Activated CD4-positive, alpha-beta T cell treated with anti-CD3 and anti-CD28 coated beads, Interleukin-2, amount 10 ng/mL, durations not matched to agents 7 days and 5 days (primary cell): Measurements from ENCODE around the gene ASPSCR1. TPM values are rescaled to one million over a fixed set of nuclear protein-coding genes. Genes with fewer than 3 reads are reported as not detected.

ENCODE experiments used
- CTCF ChIA-PET: fragments of 350-600 bp; sonication (Branson Sonifier 250); formaldehyde crosslinking; loops from one replicate; lab custom pipeline; 2021; ENCODE audit warnings: antibody characterized with exemption; lab: Charles Lee
- POLR2A ChIA-PET: fragments of 350-600 bp; sonication (Branson Sonifier 250); formaldehyde crosslinking; loops from one replicate; lab custom pipeline; 2021; ENCODE audit warnings: antibody characterized with exemption; lab: Charles Lee
- DNase-seq: peaks from one replicate; pipeline ENCODE4 v3.0.0-alpha.2; 2020
- H3K27ac Mint-ChIP-seq: one replicate; pipeline ENCODE4 v1.8.0; 2021; ENCODE audit warnings: mild to moderate bottlenecking, moderate library complexity, mixed read lengths
- H3K27me3 Mint-ChIP-seq: one replicate; pipeline ENCODE4 v1.8.0; 2021; ENCODE audit warnings: mixed read lengths
- H3K36me3 Mint-ChIP-seq: one replicate; pipeline ENCODE4 v1.8.0; 2021; ENCODE audit warnings: low read depth, mixed read lengths
- H3K4me1 Mint-ChIP-seq: one replicate; pipeline ENCODE4 v1.8.0; 2021; ENCODE audit warnings: mixed read lengths
- H3K4me3 Mint-ChIP-seq: one replicate; pipeline ENCODE4 v1.8.0; 2021; ENCODE audit warnings: mild to moderate bottlenecking, moderate library complexity, mixed read lengths
- H3K9me3 Mint-ChIP-seq: one replicate; pipeline ENCODE4 v1.8.0; 2021; ENCODE audit warnings: mixed read lengths
- total RNA-seq, 2 experiments: library from RNA; stranded (reverse); gene quantifications; one replicate each; pipeline ENCODE4 v1.2.3, GENCODE V29; 2021

ASPSCR1 gene
- total RNA-seq, 2 experiments from 2014 or later, result 34.0 to 37.6 TPM

DNA sequence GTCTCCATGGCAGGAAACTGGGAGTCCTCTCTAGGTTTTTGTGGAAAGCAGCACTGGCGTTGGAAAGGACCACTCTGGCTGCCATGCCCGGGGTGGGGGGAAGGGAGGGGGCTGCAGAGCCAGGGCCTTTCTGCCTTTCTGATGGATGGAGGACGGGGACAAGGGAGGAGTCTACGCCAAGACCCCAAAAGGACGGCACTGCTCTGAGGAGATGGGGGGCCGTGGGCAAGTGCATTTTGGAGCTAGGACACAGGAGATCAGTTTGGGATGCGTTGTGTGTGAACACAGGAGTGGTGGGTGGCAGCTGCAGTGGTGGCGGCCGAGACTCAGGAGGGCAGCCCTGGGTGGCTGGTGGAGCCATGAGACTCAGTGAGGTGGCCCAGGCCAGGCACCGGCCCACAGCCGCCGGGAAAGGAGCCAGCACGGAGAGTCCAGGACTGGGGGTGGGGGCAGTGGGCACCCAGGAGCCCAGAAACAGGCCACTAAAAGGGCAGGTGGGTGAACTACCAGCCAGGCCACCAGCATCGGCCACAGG is 43.2 kb downstream of the ASPSCR1 start:
- POLR2A ChIA-PET, result no interaction called here
- H3K27me3 Mint-ChIP-seq, result no peaks in the 10 kb centered on the region
- CTCF ChIA-PET, result interaction anchor here (0.6 to 7.4 kb wide), 12 partner anchors 9 to 390 kb away, joined by 3 to 66 read pairs (median 4); partner anchors contain the start of genes DCXR and NOTUM
- DNase-seq, result no peak
- peak overlapping the region; percentile 3 for H3K4me3 Mint-ChIP-seq
- peak overlapping the region; percentile 76 for H3K27ac Mint-ChIP-seq
- peaks cover 34% of the 10 kb centered on the region for H3K4me1 Mint-ChIP-seq
- no peaks in the 10 kb centered on the region for H3K9me3 Mint-ChIP-seq
- peaks cover 3% of the 10 kb centered on the region for H3K36me3 Mint-ChIP-seq

DNA sequence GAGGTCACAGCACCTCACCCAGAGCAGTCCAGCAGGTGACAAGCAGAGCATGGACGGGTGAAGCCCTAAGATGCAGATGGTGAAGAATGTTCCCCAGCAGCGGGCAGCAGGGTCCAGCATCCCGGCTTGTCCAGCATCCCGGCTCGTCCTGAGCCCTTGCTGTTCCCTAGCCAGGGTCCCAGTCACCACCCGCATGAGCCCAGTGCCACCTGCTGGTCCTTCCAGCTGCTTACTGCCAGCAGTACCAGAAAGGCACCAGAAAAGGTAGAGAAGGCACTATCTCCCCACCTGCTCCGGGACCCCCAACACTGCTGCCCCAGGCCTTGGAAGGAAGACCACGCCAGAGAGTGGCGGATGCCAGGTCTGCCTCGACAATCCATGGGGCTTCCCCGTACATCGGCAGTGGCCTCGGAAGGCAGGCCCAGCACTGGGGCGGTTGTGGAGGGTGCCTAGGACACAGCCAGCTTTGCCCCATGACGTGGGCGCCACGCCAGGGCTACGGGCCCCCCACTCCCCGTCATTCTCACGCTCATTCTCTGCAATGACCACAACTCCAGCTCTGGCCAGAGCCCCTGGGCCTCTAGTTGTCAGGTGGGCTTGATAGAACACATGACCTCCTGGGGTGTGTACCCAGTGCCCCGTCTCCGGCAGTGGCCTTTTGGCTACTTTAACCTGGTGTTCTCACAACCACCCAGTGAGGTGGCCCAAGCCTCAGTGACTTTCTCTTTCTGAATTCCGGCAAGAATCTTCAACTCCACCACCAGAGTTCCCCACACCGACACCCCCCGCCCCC is 43.9 kb downstream of the ASPSCR1 start:
- ChIA-PET CTCF (interaction anchor here (0.6 to 7.4 kb wide), 12 partner anchors 8 to 795 kb away, joined by 3 to 66 read pairs (median 4); partner anchors contain the start of genes DCXR and NOTUM), POLR2A (no interaction called here)
- peak; percentile 74 for DNase-seq
- Mint-ChIP-seq H3K4me1 (peaks cover 38% of the 10 kb centered on the region), H3K9me3 (no peaks in the 10 kb centered on the region), H3K27me3 (no peaks in the 10 kb centered on the region), H3K36me3 (peaks cover 7% of the 10 kb centered on the region), H3K27ac (peak overlapping the region; percentile 82), H3K4me3 (peak overlapping the region; percentile 77)

DNA sequence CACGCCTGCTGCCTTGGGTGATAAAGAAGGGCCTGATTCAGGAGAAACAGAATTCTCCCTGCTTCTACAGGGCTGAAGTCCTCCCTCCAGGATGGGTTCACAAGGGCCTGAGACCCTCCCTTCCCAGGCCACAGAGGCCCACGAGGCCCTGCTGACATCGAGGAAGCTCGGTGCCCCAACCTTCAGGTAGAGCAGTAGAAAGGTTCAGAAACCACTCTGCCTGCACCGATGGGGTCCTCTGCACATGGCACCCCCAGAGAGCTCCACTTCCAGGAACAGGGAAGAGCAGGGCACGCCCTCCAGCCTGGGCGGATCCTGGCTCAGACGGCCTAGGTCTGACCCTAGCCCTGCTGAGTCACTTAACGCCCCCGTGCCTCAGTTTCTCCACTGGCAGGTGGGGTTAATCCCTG is 44.5 kb downstream of the ASPSCR1 start:
- no peak for DNase-seq
- H3K27ac Mint-ChIP-seq, result peak overlapping the region; percentile 82
- no peaks in the 10 kb centered on the region for H3K9me3 Mint-ChIP-seq
- H3K36me3 Mint-ChIP-seq, result peaks cover 7% of the 10 kb centered on the region
- peak overlapping the region; percentile 77 for H3K4me3 Mint-ChIP-seq
- ChIA-PET CTCF (interaction anchor here (0.6 to 7.4 kb wide), 9 partner anchors 8 to 794 kb away, joined by 3 to 66 read pairs (median 4); partner anchors contain the start of genes DCXR and NOTUM), POLR2A (interaction anchor here (1.2 kb wide), 1 partner anchor 16 kb away, joined by 4 read pairs; the partner anchor contains the start of gene DCXR)
- no peaks in the 10 kb centered on the region for H3K27me3 Mint-ChIP-seq
- H3K4me1 Mint-ChIP-seq, result peaks cover 39% of the 10 kb centered on the region

DNA sequence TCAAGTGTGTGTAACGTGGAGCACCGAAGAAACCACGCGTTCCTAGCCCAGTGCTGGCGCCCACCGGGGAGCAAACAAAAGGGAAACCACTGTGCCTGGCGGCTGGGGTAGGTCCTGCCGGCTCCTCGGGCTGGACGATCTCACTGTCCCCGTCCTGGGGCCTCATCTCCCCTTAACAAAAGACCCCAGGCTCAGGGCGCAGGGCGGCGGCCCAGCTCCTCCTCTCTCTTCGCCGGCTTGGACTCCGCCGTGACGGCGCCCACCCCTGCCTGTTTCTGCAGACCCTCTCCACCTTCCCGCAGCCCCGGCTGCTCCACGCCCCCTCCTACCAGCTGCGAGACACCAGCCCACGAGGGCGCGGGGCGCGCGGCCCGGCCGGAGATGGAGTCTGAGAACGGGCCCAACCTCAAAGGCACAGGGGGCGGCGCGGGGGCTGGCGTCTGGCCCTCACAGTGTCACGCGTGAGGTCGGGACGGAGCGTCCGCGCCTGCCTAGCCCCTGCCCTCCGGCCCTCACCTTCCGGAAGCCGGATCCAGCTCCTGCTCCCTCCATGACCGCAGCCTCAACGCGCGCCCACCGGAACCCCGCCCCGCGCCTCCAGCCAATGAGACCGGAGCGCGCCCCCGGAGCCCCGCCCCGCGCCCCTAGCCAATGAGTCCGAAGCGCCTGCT is 45.0 kb downstream of the ASPSCR1 start, which contains the start of gene CENPX:
Gene CENPX, minus strand, starts transcription at position 569 of the 671 bp plus-strand sequence. Its CDS starts 17 bp downstream, at position 552.
- H3K4me3 Mint-ChIP-seq, result peak within 1 kb of the TSS; percentile 84

DNA sequence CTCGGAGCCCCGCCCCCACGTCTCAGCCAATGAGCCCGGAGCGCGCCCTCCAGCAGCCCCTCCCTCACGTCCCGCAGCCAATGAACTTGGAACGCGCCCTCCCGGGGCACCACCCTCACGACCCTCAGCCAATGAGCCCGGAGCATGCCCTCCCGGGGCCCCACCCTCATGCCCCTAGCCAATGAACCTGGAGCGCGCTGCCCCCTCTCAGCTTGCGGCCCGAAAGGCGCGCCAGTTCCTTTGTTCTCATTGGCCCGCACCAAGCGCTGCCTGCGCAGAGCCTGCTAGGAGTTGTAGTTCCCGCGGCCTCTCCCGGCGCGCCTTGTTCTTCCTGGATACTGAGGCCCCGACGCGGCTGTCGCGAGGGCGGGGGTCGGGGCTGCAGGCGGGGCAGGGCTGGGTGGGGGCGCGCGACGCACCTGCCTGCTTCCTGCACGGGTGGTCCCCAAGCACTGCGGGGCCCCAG is 45.6 kb downstream of the ASPSCR1 start, which contains the start of gene LRRC45:
Gene LRRC45, plus strand, starts transcription at position 325 of the 466 bp plus-strand sequence. CDS start 339 bp downstream, outside the sequence.
- POLR2A ChIA-PET, result interaction anchor here (0.7 to 1.2 kb wide), 2 partner anchors 15 to 64 kb away, joined by 3 to 4 read pairs; partner anchors contain the start of gene DCXR
- no peaks in the 10 kb centered on the region for H3K27me3 Mint-ChIP-seq
- peaks cover 47% of the 10 kb centered on the region for H3K4me1 Mint-ChIP-seq
- CTCF ChIA-PET, result interaction anchor here (0.8 to 7.4 kb wide), 6 partner anchors 9 to 149 kb away, joined by 3 to 66 read pairs (median 5); partner anchors contain the start of genes DCXR, NOTUM and RAC3
- peak within 1 kb of the TSS; percentile 82 for H3K27ac Mint-ChIP-seq
- H3K36me3 Mint-ChIP-seq, result peaks cover 12% of the 10 kb centered on the region
- peak; percentile 100 for DNase-seq
- no peaks in the 10 kb centered on the region for H3K9me3 Mint-ChIP-seq
- H3K4me3 Mint-ChIP-seq, result peak within 1 kb of the TSS; percentile 84

More for the DNA sequence above, 45.0 kb downstream of the ASPSCR1 start, which contains the start of gene CENPX:
- ChIA-PET CTCF (interaction anchor here (0.6 to 7.4 kb wide), 11 partner anchors 7 to 183 kb away, joined by 3 to 66 read pairs (median 3); partner anchors contain the start of genes DCXR, NOTUM and RAC3), POLR2A (interaction anchor here (0.7 to 1.2 kb wide), 2 partner anchors 15 to 63 kb away, joined by 3 to 4 read pairs; partner anchors contain the start of gene DCXR)
- DNase-seq, result no peak
- peak within 1 kb of the TSS; percentile 82 for H3K27ac Mint-ChIP-seq
- H3K27me3 Mint-ChIP-seq, result no peaks in the 10 kb centered on the region
- peaks cover 45% of the 10 kb centered on the region for H3K4me1 Mint-ChIP-seq
- peaks cover 10% of the 10 kb centered on the region for H3K36me3 Mint-ChIP-seq
- H3K9me3 Mint-ChIP-seq, result no peaks in the 10 kb centered on the region

DNA sequence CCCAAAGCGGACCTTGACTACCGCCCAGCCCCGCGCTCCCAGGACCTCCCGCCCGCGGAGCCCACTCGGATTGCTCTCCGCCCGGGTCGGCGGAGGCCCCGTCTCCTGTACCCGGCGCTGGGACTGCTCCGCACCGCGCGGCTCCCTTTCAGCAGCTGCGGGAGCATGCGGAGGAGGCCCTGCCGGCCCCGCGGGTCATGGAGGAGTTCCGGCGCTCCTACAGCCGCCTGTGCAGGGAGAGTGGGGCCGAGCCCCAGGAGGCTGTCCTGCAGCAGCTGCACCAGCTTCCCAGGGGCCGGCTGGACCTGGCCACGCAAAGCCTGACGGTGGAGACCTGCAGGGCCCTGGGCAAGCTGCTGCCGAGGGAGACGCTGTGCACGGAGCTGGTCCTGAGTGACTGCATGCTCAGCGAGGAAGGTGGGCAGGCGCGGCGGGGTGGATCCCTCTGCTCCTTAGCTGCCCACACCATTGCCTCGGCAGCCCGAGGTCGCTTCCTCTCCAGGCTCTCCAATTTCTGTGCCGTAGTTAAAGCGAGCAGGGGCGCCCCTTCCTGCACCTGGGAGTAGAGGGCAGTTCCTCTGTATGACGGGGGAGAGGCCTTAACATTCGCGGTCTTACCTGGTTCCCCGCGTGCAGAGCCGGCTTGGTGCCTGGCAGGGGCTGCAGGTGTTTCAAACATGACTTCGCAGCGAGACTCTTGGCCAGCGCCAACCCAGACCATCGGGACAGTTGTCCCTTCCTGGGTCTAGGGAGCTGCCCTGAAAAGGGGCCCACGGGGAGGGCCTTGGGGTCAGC is 46.2 kb downstream of the ASPSCR1 start:
- Mint-ChIP-seq H3K27me3 (no peaks in the 10 kb centered on the region), H3K9me3 (no peaks in the 10 kb centered on the region), H3K4me1 (peaks cover 44% of the 10 kb centered on the region), H3K27ac (no peak overlapping the region), H3K4me3 (peak overlapping the region; percentile 84), H3K36me3 (peaks cover 12% of the 10 kb centered on the region)
- DNase-seq, result peak; percentile 36
- POLR2A ChIA-PET, result no interaction called here
- CTCF ChIA-PET, result interaction anchor here (2.5 to 7.4 kb wide), 3 partner anchors 13 to 68 kb away, joined by 6 to 66 read pairs (median 49); partner anchors contain the start of genes DCXR and NOTUM

DNA sequence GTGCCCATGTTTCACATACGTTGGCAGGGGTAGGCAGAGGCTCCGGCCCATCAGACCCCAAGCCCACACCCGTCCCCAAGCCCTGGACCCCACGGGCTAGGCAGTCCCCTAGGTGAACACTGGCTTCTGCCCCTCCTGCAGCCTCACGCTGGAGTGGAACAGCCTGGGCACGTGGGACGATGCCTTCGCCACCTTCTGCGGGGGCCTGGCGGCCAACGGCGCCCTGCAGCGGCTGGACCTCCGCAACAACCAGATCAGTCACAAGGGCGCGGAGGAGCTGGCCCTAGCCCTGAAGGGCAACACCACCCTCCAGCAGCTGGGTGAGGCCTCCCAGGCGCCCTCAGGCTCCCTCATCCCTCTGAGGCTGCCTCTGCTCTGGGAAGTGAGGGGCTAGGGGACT is 47.4 kb downstream of the ASPSCR1 start:
- ChIA-PET POLR2A (no interaction called here), CTCF (interaction anchor here (3.1 to 6.7 kb wide), 2 partner anchors 12 to 65 kb away, joined by 12 to 49 read pairs; partner anchors contain the start of gene DCXR)
- H3K9me3 Mint-ChIP-seq, result no peaks in the 10 kb centered on the region
- H3K4me1 Mint-ChIP-seq, result peaks cover 45% of the 10 kb centered on the region
- H3K27ac Mint-ChIP-seq, result no peak overlapping the region
- no peak overlapping the region for H3K4me3 Mint-ChIP-seq
- peaks cover 17% of the 10 kb centered on the region for H3K36me3 Mint-ChIP-seq
- H3K27me3 Mint-ChIP-seq, result no peaks in the 10 kb centered on the region
- no peak for DNase-seq

DNA sequence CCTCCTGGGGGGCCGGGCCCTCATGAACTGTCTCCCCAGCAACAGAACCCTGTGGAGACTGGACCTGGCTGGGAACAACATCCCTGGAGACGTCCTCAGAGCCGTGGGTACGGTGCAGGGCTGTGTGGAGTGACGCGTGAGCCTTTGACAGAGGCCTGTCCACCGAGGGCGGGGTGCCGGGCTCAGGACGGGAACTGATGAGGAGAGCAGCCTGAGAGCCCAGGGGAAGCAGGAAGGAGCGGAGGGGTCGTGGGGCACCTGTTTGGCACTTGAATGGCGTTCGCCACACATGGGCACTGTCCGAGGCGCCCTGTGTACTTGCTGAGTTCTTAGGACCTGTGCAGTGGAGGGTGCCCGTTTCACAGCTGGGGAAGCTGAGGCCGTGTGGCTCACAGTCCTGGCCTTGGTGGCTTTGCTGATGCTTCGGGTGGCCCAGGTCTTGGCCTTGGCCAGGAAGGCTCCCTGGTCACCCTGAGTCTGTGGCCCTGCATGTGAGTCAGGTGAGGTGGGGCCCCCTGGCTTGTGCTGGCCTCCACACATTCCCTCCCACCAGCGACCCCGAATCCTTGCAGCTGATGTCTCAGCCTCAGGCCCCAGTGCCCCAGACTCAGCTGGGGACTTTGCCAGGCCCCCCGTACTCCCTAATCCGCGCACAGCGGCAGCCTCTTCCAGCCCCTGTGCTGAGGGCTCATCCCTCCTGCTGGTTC is 48.1 kb downstream of the ASPSCR1 start:
- DNase-seq, result no peak
- no peak overlapping the region for H3K27ac Mint-ChIP-seq
- peaks cover 42% of the 10 kb centered on the region for H3K4me1 Mint-ChIP-seq
- POLR2A ChIA-PET, result interaction anchor here (0.6 to 0.9 kb wide), 2 partner anchors 12 to 72 kb away, joined by 3 read pairs; partner anchors contain the start of gene DCXR
- H3K27me3 Mint-ChIP-seq, result no peaks in the 10 kb centered on the region
- peak overlapping the region; percentile 13 for H3K4me3 Mint-ChIP-seq
- peaks cover 17% of the 10 kb centered on the region for H3K36me3 Mint-ChIP-seq
- H3K9me3 Mint-ChIP-seq, result no peaks in the 10 kb centered on the region
- CTCF ChIA-PET, result interaction anchor here (0.7 to 3.1 kb wide), 3 partner anchors 10 to 66 kb away, joined by 3 to 12 read pairs (median 3); no protein-coding TSS in a partner anchor

DNA sequence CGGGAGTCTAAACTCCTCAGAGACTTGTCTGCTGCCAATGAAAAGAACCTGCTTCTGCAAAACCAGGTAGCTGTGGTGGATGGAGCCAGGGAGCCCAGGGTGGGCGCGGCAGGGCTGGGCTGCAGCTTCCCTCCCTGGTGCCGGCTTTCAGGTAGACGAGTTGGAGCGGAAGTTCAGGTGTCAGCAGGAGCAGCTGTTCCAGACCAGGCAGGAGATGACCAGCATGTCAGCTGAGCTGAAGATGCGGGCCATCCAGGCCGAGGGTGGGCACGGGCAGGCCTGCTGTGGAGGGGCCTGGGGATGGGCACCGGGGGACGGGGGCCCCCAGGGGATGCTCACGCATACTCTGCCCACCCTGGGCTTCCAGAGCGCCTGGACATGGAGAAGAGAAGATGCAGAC is 50.8 kb downstream of the ASPSCR1 start:
- CTCF ChIA-PET, result interaction anchor here (1.2 to 3.0 kb wide), 3 partner anchors 8 to 69 kb away, joined by 5 to 40 read pairs (median 14); partner anchors contain the start of genes CENPX and DCXR
- Mint-ChIP-seq H3K4me1 (peaks cover 33% of the 10 kb centered on the region), H3K27me3 (no peaks in the 10 kb centered on the region), H3K36me3 (peaks cover 17% of the 10 kb centered on the region), H3K27ac (no peak overlapping the region), H3K9me3 (no peaks in the 10 kb centered on the region), H3K4me3 (no peak overlapping the region)
- POLR2A ChIA-PET, result no interaction called here
- DNase-seq, result no peak

DNA sequence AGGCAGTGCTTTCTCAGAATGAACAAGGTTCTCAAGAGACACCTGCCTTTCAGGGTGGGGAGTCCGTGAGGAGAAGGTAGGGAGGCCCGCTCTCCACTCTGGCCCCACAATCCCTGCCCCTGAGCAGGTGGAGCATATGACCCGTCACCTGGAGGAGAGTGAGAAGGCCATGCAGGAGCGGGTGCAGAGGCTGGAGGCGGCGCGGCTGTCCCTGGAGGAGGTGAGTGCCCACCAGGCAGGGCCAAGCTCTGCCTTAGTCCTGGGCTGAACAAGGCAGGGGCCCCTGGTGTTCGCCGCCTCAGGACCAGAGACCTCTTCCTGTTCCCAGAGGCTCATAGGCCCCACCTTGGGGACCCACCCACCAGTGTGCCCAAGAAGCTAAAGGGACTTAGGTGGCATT is 51.5 kb downstream of the ASPSCR1 start:
- H3K4me1 Mint-ChIP-seq, result peaks cover 30% of the 10 kb centered on the region
- peaks cover 17% of the 10 kb centered on the region for H3K36me3 Mint-ChIP-seq
- no peaks in the 10 kb centered on the region for H3K27me3 Mint-ChIP-seq
- H3K27ac Mint-ChIP-seq, result no peak overlapping the region
- H3K9me3 Mint-ChIP-seq, result no peaks in the 10 kb centered on the region
- ChIA-PET CTCF (interaction anchor here (1.3 to 3.0 kb wide), 8 partner anchors 9 to 130 kb away, joined by 3 to 40 read pairs (median 10); partner anchors contain the start of genes CENPX and DCXR), POLR2A (no interaction called here)
- no peak for DNase-seq
- H3K4me3 Mint-ChIP-seq, result no peak overlapping the region
